Smooth muscle cell of bladder (primary cell): ENCODE data around the gene CHRNA1. TPM values are rescaled to one million over a fixed set of nuclear protein-coding genes. Genes with fewer than 3 reads are reported as not detected.

ENCODE experiments used
- total RNA-seq: library from RNA; depleted of rRNA; stranded (reverse); fragments of >200 nt; gene quantifications from 2 replicates; pipeline ENCODE4 v1.2.3, GENCODE V29; 2014

Gene CHRNA1
- 0.09 and 0.14 TPM in 2 replicates for total RNA-seq

GRCh38 chr2:174764280-174765255 is at the start of gene CHRNA1:
Gene CHRNA1 (minus strand): TSS chr2:174764472. CDS start chr2:174764394, 78 bp downstream.

Other genes with a start within 250 kb of the CHRNA1 start
- gene WIPF1, start 166.7 kb downstream of the CHRNA1 start, total RNA-seq = 5.7 and 9.9 TPM in 2 replicates
- 10.3 and 12.8 TPM in 2 replicates for gene CHN1, start 240.9 kb upstream of the CHRNA1 start, total RNA-seq